ENCODE results near the gene ZNF267.

Gene ZNF267

DNA sequence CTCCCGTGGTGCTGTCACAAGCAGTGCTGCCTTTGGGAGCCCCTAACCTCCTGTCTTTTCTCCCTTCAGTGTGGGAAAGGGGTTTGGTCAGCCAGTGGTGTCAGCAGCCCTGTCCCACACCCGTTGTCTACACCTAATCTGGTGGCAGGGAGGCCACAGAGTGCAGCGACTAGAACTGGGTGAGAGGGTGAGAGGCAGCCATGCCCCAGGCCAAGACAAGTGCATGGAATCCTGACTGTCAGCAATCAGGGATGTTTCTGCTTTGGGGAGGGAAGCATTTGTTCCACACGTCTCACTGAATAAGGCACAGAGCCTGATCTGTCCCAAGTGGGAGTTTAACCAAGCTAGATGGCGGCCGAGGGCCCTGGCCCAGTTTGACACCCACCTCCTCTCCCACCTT is 1.4 kb upstream of the ZNF267 start:
- Histone ChIP-seq H3K27me3 (ENCODE audit: insufficient read depth, poor library complexity, severe bottlenecking) (no peaks in the 10 kb centered on the region), H3K4me3 (replicated peaks; ENCODE audit: insufficient read depth, low read length) (no peak overlapping the region)

DNA sequence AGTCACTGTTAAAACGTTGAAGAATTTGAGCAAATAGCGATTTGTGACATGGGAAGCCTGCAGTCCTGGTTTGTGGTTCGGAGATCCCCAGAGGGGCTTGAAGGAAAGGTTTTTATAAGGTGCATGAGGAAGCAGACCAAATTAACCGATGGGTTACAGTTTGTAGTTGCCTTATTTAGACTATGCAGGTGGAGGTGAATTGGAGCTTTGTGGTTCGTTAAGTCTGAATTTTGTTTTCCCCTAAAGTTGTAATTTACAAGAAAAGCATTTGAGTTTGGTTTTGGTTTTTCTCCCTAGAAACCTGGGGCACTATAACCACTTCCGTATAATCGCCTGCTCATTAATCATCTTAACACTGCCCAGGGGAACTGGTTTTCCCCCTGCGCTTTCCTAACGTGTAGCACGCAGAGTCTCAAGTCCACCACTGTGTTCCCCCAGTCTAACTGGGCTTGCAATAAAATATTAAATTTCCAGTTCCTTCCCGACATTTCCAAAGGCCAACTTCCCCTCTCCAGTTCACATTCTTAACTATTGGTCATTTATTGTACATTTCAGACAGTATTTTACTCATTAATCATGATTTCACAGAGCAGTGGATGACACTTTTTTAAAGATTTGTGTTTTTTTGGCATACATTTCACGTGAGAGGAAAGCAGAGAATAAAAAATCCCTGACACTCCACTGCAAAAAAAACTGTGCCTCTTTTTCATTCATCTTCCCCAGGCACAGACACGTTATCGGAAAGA is 932 bp downstream of the ZNF267 start:
- TF ChIP-seq, protein P1, sequence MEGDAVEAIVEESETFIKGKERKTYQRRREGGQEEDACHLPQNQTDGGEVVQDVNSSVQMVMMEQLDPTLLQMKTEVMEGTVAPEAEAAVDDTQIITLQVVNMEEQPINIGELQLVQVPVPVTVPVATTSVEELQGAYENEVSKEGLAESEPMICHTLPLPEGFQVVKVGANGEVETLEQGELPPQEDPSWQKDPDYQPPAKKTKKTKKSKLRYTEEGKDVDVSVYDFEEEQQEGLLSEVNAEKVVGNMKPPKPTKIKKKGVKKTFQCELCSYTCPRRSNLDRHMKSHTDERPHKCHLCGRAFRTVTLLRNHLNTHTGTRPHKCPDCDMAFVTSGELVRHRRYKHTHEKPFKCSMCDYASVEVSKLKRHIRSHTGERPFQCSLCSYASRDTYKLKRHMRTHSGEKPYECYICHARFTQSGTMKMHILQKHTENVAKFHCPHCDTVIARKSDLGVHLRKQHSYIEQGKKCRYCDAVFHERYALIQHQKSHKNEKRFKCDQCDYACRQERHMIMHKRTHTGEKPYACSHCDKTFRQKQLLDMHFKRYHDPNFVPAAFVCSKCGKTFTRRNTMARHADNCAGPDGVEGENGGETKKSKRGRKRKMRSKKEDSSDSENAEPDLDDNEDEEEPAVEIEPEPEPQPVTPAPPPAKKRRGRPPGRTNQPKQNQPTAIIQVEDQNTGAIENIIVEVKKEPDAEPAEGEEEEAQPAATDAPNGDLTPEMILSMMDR (IDR thresholded peaks at IDR 0.05; ENCODE audit: insufficient read depth, low read length): no peak
- peak; percentile 89 for TF ChIP-seq SPI1 (IDR thresholded peaks at IDR 0.05; ENCODE audit: borderline replicate concordance, low read depth)
- Histone ChIP-seq H3K27ac (replicated peaks) (peak overlapping the region; percentile 94), H3K27me3 (ENCODE audit: insufficient read depth, poor library complexity, severe bottlenecking) (no peaks in the 10 kb centered on the region), H3K4me3 (replicated peaks; ENCODE audit: insufficient read depth, low read length) (peak overlapping the region; percentile 88)
- peak in 1 of 2 experiments; percentile 49 for DNase-seq (ENCODE audit: low read depth in 1 of 2, low spot score in 1 of 2)

More for the DNA sequence above, 1.4 kb upstream of the ZNF267 start:
- TF ChIP-seq, protein P1 (IDR thresholded peaks at IDR 0.05; ENCODE audit: insufficient read depth, low read length): no peak
- no peak for TF ChIP-seq GABPA (IDR thresholded peaks at IDR 0.05; ENCODE audit: low read depth)
- TF ChIP-seq, protein P2, sequence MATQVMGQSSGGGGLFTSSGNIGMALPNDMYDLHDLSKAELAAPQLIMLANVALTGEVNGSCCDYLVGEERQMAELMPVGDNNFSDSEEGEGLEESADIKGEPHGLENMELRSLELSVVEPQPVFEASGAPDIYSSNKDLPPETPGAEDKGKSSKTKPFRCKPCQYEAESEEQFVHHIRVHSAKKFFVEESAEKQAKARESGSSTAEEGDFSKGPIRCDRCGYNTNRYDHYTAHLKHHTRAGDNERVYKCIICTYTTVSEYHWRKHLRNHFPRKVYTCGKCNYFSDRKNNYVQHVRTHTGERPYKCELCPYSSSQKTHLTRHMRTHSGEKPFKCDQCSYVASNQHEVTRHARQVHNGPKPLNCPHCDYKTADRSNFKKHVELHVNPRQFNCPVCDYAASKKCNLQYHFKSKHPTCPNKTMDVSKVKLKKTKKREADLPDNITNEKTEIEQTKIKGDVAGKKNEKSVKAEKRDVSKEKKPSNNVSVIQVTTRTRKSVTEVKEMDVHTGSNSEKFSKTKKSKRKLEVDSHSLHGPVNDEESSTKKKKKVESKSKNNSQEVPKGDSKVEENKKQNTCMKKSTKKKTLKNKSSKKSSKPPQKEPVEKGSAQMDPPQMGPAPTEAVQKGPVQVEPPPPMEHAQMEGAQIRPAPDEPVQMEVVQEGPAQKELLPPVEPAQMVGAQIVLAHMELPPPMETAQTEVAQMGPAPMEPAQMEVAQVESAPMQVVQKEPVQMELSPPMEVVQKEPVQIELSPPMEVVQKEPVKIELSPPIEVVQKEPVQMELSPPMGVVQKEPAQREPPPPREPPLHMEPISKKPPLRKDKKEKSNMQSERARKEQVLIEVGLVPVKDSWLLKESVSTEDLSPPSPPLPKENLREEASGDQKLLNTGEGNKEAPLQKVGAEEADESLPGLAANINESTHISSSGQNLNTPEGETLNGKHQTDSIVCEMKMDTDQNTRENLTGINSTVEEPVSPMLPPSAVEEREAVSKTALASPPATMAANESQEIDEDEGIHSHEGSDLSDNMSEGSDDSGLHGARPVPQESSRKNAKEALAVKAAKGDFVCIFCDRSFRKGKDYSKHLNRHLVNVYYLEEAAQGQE (IDR thresholded peaks at IDR 0.05; ENCODE audit: insufficient replicate concordance, low read depth): no peak
- TF ChIP-seq SPI1 (IDR thresholded peaks at IDR 0.05; ENCODE audit: borderline replicate concordance, low read depth): no peak
- TF ChIP-seq POLR2AphosphoS5 (IDR thresholded peaks at IDR 0.05; ENCODE audit: low read depth): no peak
- no peak overlapping the region for H3K27ac ChIP-seq (replicated peaks)
- DNase-seq (ENCODE audit: low read depth in 1 of 2, low spot score in 1 of 2): no peak

DNA sequence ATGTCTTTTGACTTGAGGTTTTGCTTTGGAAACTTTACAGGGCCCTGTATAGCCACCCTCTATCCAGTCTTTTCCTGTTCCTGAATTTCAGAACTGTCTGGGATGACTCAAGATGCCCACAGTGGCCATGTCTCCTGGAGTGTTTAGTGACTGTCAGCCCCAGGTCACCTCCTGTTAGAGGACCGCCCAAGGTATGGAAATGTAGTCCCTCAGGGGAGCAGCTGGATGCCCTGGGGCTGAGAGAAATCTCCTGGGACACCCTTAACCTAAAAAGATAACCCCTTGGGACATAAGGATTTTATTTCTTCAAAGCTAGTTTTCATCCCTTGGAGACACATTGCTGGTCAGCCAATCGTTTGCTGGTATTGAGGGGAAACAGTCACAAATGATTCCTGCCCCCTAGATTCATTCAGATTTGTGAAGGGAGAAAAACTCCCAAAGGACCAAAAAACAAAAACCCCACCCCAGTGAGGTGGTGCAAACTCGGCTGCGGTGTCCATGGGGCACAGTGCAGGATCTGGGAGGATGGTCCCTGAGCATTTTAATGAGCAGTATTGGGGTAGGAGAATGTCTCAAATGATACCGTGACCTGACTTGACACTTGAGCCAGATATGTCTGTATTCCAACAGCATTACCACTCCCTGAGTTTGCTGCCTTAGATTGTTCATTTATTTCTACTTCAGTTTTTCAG is 1.7 kb downstream of the ZNF267 start:
- no peak for DNase-seq (ENCODE audit: low read depth in 1 of 2, low spot score in 1 of 2)

More for the DNA sequence above, 1.7 kb downstream of the ZNF267 start:
- Histone ChIP-seq H3K27me3 (ENCODE audit: insufficient read depth, poor library complexity, severe bottlenecking) (no peaks in the 10 kb centered on the region), H3K4me3 (replicated peaks; ENCODE audit: insufficient read depth, low read length) (peak overlapping the region; percentile 88), H3K27ac (replicated peaks) (peak overlapping the region; percentile 94)
- TF ChIP-seq GABPA (IDR thresholded peaks at IDR 0.05; ENCODE audit: low read depth) (no peak), SPI1 (IDR thresholded peaks at IDR 0.05; ENCODE audit: borderline replicate concordance, low read depth) (no peak), POLR2AphosphoS5 (IDR thresholded peaks at IDR 0.05; ENCODE audit: low read depth) (no peak)
- TF ChIP-seq, protein P2 (IDR thresholded peaks at IDR 0.05; ENCODE audit: insufficient replicate concordance, low read depth): no peak
- TF ChIP-seq, protein P1 (IDR thresholded peaks at IDR 0.05; ENCODE audit: insufficient read depth, low read length): no peak
